Astrocyte of the spinal cord (primary cell): ENCODE data around the gene WWOX.
A peak's percentile ranks its signal among the peaks of the same experiment; 100 is the strongest.

Source experiments
- DNase-seq: peaks from one replicate; pipeline ENCODE4 v3.0.0; 2011; ENCODE audit warnings: low read depth, low spot score
- H3K4me3 ChIP-seq: 2 replicates; pipeline ENCODE4 v1.5.1; 2011; ENCODE audit warnings: low read depth, mild to moderate bottlenecking, low read length, moderate library complexity
- CTCF ChIP-seq: IDR thresholded peaks from 2 replicates; pipeline ENCODE4 v1.5.1; 2012; ENCODE audit warnings: low read depth, mild to moderate bottlenecking, low read length, inconsistent platforms
- in situ Hi-C: cut with HindIII; loops from 2 replicates; pipeline ENCODE4 v1.10.0; 2017; ENCODE audit warnings: low sequenced_read_pairs

WWOX gene

GRCh38 chr16:78605548-78606101 lies 506.2 kb downstream of the WWOX start:
- DNase-seq, result no peak
- no peak overlapping the region for H3K4me3 ChIP-seq
- in situ Hi-C loops, result no loop called here
- TF ChIP-seq CTCF, result no peak

GRCh38 chr16:78606545-78606944 lies 507.1 kb downstream of the WWOX start:
- in situ Hi-C loops, result no loop called here
- TF ChIP-seq CTCF, result no peak
- H3K4me3 ChIP-seq, result no peak overlapping the region
- DNase-seq, result no peak

GRCh38 chr16:78607022-78607421 lies 507.6 kb downstream of the WWOX start:
- no peak for TF ChIP-seq CTCF
- H3K4me3 ChIP-seq, result no peak overlapping the region
- in situ Hi-C loops, result no loop called here
- DNase-seq, result no peak

GRCh38 chr16:78607465-78607864 lies 508.0 kb downstream of the WWOX start:
- peak; percentile 0 for DNase-seq
- TF ChIP-seq CTCF, result no peak
- in situ Hi-C loops, result no loop called here
- H3K4me3 ChIP-seq, result no peak overlapping the region

GRCh38 chr16:78608305-78608776 lies 508.9 kb downstream of the WWOX start:
- DNase-seq, result no peak
- in situ Hi-C loops, result no loop called here
- no peak overlapping the region for H3K4me3 ChIP-seq
- no peak for TF ChIP-seq CTCF

GRCh38 chr16:78609402-78610274 lies 510.2 kb downstream of the WWOX start:
- no peak overlapping the region for H3K4me3 ChIP-seq
- no peak for TF ChIP-seq CTCF

More at GRCh38 chr16:78609402-78610274, 510.2 kb downstream of the WWOX start:
- in situ Hi-C loops, result no loop called here
- no peak for DNase-seq
